Stimulated activated CD8-positive, alpha-beta memory T cell treated with anti-CD3 and anti-CD28 coated beads, Interleukin-7, amount 100 ng/mL, for 1 hour (primary cell): ENCODE measurements around the gene SF3B5.
"Not testable (repeated sequence)": the region's sequence is repeated elsewhere in the genome, so short reads cannot be mapped to it uniquely, and the experiment has no call there.

Source experiments
- DNase-seq, 2 donors: peaks; one replicate each; pipeline ENCODE4 v3.0.0-alpha.2; 2020; ENCODE audit warnings: low read depth in 2 of 2

The SF3B5 gene

GRCh38 chr6:144095134-144096002, at the start of gene SF3B5:
Gene SF3B5, minus strand, starts transcription at chr6:144095573. Its CDS starts 76 bp downstream, at chr6:144095497.
- DNase-seq, result peak; percentile 94 to 95

GRCh38 chr6:144144996-144145395, 49.6 kb upstream of the SF3B5 start:
- DNase-seq, result no peak

GRCh38 chr6:144143878-144144277, 48.5 kb upstream of the SF3B5 start:
- no peak for DNase-seq

GRCh38 chr6:144143106-144143505, 47.7 kb upstream of the SF3B5 start:
- DNase-seq, result no peak

- no peak for DNase-seq
Measured at GRCh38 chr6:144141470-144141869, 46.1 kb upstream of the SF3B5 start.

- DNase-seq, result no peak
Measured at GRCh38 chr6:144140867-144141266, 45.5 kb upstream of the SF3B5 start.

- no peak for DNase-seq
Measured at GRCh38 chr6:144139817-144140216, 44.4 kb upstream of the SF3B5 start.

GRCh38 chr6:144138542-144138941, 43.2 kb upstream of the SF3B5 start:
- no peak for DNase-seq

GRCh38 chr6:144134737-144135136, 39.4 kb upstream of the SF3B5 start:
- DNase-seq, result no peak

GRCh38 chr6:144134176-144134575, 38.8 kb upstream of the SF3B5 start:
- DNase-seq, result no peak

- no peak for DNase-seq
Measured at GRCh38 chr6:144133225-144133821, 38.0 kb upstream of the SF3B5 start.

- DNase-seq, result not testable (repeated sequence)
Measured at GRCh38 chr6:144132167-144132690, 36.9 kb upstream of the SF3B5 start.

- DNase-seq, result no peak
Measured at GRCh38 chr6:144131248-144131709, 35.9 kb upstream of the SF3B5 start.

- DNase-seq, result no peak
Measured at GRCh38 chr6:144129469-144129868, 34.1 kb upstream of the SF3B5 start.

GRCh38 chr6:144127097-144127496, 31.7 kb upstream of the SF3B5 start:
- DNase-seq, result no peak

- DNase-seq, result no peak
Measured at GRCh38 chr6:144123836-144124235, 28.5 kb upstream of the SF3B5 start.

GRCh38 chr6:144123421-144123820, 28.0 kb upstream of the SF3B5 start:
- DNase-seq, result no peak

- DNase-seq, result no peak
Measured at GRCh38 chr6:144122861-144123260, 27.5 kb upstream of the SF3B5 start.

GRCh38 chr6:144119376-144119775, 24.0 kb upstream of the SF3B5 start:
- DNase-seq, result no peak

GRCh38 chr6:144115219-144115618, 19.8 kb upstream of the SF3B5 start:
- DNase-seq, result no peak

- DNase-seq, result no peak
Measured at GRCh38 chr6:144113366-144113765, 18.0 kb upstream of the SF3B5 start.

- DNase-seq, result no peak
Measured at GRCh38 chr6:144110210-144110609, 14.8 kb upstream of the SF3B5 start.

- DNase-seq, result no peak
Measured at GRCh38 chr6:144106206-144106605, 10.8 kb upstream of the SF3B5 start.
